ENCODE measurements around the gene SERGEF.

DNA sequence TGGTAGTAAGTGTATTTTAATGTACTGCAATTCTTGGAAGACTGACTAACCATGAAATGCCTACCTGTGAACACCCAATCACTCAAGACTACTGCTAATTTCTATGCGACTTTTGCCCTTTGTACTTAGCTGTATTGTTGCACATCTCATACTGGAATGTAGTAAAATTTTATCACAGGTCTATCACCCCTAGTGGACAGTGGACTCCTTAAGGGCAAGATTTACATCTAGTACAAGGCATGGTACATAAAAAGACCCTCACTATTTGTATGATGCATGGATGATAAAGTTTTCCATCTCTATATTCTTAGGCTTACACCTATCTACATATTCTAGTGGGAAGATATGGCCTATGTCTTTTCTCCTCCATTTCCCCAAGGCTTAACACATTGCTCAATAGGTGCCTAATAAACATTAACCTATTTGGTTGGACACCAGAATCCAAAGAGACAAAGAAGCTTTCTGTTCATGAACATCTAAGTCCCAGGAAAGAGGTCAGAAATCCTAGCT lies 26.1 kb downstream of the SERGEF start:
- TF ChIP-seq POLR2A (IDR thresholded peaks at IDR 0.05; ENCODE audit: low read depth) (no peak), CTCF (IDR thresholded peaks at IDR 0.05) (no peak)

Measured in esophagus muscularis mucosa (tissue), 3 donors.